NCI-H1694 (cell line): ENCODE measurements around the gene LIMK1.
"Not testable (repeated sequence)": the region's sequence is repeated elsewhere in the genome, so short reads cannot be mapped to it uniquely, and the experiment has no call there.

Experiments used
- DNase-seq: peaks from one replicate; lab custom pipeline; 2025; lab: John Stamatoyannopoulos, UW

LIMK1 gene

DNA sequence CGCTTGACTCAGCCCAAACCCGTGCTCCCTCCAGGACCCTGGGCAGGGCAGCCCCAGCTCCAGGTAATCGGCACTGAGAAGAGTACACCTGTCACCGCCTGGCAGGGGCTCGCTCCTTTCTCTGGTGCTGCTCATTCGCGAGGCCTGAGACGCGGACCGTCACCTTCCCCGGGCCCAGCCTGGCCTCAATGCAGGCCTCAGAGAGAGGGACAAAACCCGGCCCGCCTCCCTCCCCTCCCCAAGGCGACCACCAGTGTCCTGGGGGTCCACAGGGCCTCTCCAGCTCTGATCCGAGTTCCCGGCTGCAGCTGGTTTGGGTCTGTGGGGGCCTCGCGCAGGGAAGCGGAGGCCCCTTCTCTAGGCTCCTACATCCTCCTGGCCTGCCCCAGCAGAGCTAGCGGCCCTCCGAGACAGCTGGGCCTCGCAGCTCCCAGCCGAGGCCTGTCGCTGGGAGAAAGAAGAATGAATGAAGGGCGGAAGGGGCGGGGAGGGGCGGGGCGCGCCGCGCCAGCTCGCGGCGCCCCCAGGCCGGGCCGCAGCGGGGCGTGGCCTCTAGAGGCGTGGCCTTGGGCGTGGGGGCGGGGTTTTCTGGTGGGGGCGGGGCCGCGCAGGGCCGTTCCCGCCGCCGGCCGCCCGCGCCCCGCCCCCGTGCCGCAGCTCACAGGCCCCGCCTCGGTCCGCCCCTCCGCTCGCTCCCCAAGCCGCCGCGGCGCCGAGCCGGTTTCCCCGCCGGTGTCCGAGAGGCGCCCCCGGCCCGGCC lies at the start of gene LIMK1:
Gene LIMK1, plus strand, starts transcription at position 688 of the 760 bp plus-strand sequence. CDS start 187 bp downstream, outside the sequence.
- peak; percentile 65 for DNase-seq

DNA sequence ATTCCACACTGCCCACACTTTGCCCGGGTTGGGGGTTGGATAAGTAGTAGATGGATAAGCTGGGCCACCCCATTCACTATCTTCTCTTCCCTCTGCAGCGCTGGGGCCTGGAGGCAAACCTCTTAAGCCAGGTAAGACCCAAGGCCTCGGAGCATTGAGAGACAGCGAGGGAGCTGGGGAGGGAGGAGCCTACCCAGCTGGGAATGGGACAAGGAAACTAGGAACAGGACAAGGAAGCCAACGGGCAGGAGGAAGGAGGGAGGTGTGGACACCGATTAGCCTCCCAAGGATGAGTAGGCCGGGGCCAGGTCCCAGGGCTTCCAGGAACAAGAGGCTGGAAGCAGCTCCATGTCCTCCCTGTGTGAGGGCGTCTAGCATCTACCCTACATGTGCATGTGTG lies 46.0 kb upstream of the LIMK1 start:
- DNase-seq, result no peak

DNA sequence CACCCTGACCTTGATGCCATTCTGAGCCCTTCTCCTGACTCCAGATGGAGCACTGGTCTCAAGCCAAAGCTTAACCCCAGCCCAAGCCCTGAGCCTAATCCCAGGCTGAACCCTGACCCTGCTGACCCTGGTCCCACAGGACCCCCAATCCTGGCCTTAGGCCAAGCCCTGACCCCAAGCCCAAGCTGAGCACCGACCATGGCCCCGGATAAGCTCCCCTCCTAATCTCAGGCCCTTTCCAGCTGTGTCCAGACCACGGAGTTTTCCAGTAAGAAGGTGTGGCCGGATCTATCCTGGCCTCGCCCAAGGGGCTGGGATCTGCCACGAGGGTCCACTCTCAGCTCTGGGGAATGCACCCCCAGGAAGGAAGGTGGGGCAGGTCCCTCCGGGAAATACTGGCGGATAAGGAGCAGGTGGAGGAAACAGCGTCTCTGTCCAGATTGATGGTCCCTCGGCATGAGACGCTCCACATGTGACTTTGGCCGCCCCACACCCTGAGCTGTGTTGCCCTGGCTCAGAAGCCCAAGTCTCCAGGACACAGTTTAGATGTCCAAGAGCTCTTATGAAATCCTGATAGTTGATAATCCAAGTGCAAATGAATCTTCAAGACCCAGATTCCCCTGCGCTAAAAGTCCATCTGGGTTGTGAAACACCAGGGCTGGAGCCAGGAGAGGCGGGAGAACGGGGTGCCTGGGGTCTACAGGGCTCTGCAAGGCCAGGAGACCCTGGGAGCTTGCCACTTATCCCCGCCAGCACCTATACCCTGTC lies 45.2 kb upstream of the LIMK1 start:
- no peak for DNase-seq

DNA sequence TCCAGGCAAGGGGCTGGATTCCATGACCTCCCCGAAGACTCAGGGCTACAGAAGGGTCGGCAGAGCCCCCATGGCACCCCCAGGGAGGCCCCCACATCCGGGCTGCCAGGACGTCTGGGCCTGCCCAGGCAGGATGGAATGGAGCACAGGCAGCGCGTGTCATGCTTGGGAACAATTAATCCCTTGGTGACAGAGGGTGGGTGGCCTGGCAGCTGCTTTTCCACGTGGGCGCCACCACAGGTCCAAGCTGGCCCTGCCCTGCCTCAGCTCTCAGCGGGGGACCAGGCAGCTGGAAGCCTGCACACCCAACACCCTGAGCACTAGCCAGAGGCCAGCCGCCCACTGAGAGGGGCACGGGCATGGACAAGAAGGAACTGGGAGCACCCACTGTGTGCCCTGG lies 44.3 kb upstream of the LIMK1 start:
- peak; percentile 57 for DNase-seq

DNA sequence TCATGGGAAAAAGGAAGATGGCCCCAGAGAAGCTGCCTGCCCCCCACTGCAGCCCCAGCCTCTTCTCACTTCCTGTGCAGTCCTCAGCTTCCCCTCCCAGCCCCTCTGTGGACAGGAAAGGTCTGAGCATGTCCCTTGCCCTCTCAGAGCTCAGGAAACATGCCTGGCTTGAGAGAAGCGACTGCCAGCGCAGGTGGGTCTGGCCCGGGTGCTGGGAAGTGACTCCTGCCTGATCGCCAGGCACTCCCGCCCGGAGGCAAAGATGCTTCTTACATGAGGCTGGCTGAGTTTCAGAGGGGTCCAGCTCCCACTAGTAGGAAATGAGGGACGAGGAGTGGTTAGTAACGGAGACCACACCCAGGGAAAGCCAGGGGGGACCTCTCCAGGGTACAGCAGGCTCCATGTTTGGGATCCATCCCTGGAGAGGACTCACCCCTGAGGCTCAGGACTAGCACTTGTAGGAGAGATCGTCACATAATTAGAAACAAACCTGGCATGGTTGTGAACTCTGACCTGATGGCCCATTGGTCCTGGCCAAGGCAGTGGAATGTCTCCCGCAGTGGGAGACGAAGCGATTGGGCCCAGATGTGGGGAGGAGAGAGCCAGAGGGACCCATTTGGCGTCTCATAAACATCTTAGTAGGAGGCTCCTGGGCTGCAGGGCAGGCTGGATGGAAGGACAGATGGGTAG lies 43.4 kb upstream of the LIMK1 start:
- no peak for DNase-seq

DNA sequence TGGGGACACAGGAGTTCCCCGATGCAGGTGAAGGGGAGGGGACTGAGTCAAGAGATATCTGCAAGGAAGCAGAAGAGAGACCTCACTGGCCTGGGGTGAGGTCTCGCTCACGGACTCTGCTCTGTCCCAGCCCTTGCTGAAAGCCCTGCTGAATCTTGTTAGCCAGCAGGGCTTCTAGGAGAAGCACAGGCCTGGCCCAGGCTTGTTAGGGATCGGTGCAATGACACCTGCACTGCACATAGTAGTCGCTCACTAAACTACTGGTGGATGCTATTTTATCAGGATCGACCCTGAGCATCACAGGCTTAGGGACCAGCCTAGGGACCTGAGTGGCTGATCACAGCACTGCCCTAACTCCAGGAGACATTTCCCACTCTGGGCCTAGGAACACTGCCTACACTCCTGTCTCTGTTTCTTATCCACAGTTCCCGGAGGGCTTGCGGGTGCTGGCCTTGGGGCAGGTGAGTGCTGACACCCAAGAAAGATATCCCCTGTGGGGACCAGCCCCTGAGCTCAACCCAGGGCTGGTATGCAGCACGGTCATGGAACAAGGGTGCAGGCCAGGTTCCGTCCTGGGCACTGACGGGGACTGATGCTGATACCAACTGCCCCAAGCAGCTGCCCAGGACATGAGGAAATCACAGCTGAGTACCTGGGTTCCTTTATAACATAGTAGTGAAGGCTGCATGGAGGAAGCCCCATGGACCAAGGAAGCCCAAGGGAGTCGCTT lies 42.6 kb upstream of the LIMK1 start:
- no peak for DNase-seq

DNA sequence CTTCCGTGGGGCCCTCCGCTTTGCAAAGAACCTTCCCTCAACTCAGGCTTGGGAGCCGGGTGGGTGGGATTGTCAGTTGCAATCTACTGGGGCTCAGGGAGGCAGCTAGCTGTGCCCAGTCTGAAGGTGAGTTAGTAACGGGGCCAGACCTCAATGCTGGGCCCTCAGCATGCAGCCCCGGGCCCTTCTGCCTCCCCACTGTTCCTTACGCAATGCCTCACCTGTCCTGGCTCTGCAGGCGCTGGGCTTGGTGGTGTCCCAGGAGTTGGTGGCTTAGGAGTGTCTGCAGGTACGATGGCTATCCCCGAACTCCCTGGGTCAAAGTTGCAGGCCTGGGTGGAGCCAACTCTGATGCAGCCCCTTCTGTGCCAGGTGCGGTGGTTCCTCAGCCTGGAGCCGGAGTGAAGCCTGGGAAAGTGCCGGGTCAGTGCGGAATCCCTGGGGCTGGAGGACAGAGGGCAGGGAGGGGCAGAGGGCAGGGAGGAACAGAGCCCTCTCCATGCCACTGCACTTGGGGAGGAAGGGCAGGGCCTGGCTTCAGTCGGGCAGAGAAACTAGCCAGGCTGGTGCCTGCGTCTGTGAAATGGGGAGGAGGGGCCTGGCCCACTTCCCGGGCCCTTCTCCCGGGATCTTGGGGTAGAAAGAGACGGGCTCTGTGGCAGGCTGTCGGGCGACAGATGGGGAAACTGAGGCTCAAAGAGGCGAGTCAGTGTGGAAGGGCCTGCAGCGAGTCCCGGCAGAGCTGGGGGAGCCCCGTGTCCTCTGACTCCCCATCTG lies 40.7 kb upstream of the LIMK1 start:
- DNase-seq, result no peak

DNA sequence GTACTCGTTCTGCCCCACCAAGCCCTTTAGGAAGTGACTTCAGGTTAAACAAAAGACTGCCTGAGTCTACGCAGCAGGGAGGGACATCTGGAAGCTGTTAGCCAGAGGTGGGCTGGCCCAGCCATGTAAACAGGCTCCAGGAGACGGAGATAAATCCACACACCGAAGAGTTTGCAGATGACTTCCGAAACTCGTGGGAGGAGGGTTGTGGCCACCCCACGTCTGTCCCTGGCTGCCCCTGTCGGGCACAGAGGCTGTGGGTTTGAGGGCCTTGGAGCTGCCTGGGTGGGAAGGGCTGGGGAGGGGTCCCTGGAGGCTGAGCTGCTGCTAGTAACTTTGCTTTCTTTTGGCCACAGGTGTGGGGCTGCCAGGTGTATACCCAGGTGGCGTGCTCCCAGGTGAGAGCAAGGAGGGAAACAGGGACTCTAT lies 40.1 kb upstream of the LIMK1 start:
- no peak for DNase-seq

DNA sequence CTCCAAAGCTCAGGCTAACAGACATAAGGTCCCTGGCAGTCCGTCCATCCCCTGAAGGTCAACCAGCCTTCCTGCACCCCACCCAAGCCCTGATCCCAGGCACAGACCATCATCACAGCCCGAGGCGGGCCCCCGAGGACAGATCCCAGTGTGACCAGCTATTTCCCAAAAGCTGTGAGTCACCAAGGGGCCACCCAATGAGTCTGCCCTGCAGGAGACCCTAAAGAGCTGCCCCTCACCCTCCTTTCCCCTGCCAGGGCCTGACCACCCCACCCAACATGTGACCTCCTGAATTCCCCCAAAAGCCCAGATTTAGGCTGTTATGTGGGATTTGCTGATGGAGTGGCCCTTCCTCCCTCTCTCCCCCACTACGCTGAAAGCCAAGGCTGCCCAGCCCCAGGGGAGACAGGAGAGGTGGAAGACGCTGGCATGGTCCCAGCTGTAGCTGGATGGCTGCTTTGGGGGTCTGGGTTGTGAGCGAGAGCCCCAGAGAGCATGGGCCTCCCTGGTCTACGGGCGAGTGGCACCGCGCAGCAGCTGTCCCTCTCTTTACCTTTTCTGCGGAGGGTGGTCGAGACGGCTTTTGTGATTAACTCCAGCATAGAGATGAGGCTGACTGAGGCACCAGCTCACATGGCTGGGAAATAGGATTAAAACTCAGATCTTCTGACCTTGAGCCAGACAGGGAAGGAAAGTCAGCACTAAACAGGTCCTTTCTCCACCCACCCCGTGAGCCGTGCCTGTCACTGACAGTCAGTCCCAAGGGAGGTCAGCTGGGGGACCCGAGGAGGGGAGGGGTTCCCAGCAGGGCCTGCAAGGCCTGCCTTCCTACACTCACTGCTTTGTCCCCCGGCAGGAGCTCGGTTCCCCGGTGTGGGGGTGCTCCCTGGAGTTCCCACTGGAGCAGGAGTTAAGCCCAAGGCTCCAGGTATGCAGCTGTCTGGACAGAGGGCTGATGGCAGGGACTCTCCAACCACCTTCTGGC lies 38.9 kb upstream of the LIMK1 start:
- no peak for DNase-seq

DNA sequence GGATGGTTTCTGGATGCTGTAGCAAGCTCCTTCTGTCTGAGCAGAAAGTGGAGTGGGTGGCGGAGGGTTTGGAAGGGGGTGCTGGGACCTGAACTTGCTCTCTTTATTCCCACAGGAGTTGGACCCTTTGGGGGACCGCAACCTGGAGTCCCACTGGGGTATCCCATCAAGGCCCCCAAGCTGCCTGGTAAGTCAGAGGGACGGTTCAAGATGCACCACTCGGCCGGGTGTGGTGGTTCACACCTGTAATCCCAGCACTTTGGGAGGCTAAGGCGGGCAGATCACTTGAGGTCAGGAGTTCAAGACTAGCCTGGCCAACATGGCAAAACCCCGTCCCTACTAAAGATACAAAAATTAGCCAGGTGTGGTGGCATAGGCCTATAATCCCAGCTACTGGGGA lies 37.0 kb upstream of the LIMK1 start:
- not testable (repeated sequence) for DNase-seq

DNA sequence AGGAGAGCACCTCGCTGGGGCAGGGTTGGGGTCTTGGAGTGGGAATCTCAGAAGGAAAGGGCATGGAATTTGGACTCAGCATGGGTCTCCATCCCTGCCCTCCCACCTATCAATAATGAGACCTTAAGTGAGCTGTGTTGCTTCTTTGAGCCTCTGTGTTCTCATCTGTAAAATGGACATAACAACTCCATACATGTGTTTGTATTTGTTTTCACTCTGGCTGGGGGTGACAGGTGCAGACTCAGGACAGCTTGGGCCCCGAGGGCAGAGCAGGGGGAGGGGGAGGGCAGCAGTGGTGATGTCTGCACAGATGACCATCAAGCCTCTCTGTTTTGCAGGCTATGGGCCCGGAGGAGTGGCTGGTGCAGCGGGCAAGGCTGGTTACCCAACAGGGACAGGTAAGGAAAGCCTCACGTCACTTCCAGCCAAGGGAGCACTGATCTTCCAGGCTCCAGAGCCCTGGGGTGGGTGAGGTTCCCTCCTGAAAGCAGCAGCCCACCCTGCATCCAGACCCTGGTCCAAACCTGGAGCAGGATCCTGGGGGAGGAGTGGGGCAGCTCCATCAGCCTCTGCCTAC lies 35.7 kb upstream of the LIMK1 start:
- no peak for DNase-seq

DNA sequence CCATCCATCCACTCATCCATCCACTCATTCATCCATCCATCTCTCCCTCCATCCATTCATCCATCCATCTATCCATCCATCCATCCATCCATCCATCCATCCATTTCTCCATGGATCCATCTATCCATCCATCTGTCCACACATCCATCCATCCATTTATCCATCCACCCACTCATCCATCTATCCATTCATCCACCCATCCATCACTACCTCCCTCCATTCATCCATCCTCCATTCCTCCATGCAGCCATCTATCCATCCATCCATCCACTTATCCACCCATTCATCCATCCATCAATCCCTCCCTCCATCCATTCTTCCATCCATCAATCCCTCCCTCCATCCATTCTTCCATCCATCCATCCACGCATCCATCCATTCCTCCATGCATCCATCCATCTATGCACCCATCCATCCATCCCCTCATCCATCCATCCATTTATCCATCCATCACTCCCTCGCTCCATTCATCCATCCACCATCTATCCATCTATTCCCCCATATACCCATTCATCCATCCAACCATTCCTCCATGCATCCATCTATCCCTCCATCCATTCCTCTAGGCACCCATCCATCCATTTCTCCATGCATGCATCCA lies 34.5 kb upstream of the LIMK1 start:
- no peak for DNase-seq

DNA sequence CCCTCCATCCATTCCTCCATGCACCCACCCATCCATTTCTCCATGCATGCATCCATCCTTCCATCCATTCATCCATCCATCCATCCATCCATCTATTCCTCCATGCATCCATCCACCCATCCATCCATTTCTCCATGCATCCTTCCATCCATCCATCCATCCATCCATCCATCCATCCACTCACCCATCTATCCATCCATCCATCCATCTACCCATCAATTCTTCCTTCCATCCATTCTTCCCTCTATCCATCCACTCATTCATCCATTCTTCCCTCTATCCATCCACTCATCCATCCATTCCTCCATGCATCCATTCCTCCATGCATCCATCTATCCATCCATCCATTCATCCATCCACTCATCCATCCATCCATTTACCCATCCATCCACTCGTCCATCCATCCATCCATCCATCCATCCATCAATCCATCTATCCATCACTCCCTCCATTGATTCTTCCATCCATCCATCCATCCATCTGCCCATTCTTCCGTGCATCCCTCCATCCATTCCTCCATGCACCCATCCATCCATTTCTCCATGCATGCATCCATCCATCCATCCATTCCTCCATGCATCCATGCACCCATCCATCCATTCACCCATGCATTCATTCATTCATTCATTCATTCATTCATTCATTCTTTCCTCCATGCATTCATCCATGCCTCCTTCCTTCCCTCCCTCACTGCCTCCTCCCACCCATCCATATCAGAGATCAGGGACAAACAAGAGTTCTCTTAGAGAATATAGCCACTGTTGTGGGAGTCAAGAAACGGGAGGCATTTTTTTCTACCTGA lies 33.4 kb upstream of the LIMK1 start:
- no peak for DNase-seq

DNA sequence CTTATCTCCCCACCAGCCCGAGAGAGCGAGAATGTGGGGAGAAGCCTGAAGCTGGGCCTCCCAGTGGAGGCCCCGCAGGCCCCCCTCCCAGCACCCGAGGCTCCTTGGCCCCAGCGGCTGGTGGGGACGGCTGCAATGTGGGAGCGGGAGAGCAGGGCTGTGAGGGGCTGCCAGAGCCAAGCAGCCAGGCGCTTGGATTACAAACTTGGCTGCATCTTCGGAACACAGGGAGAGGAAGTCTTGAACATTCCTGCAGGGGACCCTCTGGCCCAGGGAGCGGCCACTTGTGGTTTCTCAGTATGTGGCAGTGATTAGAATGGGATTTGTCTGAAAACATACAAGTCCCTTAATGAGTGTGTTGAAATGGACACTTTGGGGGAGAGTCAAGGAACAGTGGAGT lies 32.4 kb upstream of the LIMK1 start:
- DNase-seq, result no peak

DNA sequence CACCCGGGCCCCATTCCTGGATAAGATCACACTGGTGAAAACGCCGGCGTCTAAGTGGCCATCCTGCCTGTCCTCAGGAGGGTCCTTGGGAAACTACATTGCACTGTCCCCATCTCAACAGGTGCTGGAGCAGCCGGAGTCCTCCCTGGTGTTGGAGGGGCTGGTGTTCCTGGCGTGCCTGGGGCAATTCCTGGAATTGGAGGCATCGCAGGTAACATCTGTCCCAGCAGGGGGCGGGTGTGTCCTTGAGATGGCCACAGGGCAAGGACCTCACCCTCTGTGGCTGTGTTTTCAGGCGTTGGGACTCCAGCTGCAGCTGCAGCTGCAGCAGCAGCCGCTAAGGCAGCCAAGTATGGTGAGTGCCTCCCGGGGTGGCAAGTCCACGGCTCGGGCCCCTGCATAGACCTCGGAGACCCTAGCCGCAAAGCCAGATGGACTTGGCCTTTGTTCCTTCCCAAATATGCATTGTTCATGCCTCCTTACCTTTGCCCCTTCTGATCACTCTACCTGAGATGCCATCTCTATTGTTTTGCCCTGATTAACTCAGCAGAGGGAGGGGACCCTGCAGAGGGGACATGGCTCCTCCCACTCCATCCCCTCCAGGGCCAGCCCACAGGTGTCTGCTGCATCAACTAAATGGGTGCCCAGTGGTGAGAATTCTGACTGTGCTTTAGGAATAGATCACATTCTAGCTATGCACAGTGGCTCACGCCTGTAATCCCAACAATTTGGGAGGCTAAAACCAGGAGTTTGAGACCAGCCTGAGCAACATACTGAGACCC lies 31.8 kb upstream of the LIMK1 start:
- DNase-seq, result no peak

DNA sequence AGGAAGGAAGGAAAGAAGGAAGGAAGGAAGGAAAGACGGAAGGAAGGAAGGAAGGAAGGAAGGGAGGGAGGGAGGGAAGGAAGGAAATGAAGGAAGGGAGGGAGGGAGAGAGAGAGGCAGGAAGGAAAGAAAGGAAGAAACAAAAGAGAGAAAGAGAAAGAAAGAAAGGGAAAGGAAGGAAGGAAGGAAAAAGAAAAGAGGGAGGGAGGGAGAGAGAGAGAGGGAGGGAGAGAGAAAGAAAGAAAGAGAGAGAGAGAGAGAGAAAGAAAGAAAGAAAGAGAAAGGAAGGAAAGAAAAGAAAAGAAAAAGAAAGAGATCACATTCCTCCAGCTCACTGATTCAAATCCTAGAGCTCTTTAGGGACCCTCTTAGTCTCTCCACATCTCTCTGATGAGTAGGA lies 31.0 kb upstream of the LIMK1 start:
- DNase-seq, result no peak

DNA sequence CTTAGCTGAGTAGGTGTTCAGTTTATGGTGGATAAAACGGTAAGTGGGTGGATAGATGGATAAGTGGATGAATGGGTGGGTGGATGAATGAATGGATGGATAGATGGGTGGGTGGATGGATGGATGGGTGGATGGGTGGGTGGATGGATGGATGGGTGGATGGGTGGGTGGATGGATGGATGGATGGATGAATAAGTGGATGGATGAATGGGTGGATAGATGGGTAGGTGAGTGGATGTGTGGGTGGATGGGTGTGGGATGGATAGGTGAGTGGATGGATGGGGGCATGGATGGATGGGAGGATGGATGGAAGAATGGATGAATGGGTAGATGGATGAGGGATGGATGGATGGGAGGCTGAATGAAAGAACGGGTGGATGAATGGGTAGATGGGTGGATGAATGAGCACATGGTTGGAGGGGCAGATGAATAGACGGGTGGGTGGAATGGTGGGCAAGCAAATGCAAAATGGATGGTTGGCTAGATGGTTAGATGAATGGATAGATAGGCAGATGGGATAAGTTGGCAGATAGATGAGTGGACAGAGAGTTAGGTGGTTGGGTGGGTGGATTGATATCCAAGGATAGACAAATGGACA lies 29.9 kb upstream of the LIMK1 start:
- DNase-seq, result no peak
